HG03139 (cell line): ENCODE measurements around the gene USP7.

Experiments used
- ATAC-seq: cut with Tn5 transposase; IDR thresholded peaks from one replicate; pipeline ENCODE4 v1.9.1; 2021; ENCODE audit not compliant: unreplicated experiment

The USP7 gene

GRCh38 chr16:8953064-8953463 lies 10.6 kb downstream of the USP7 start:
- no peak for ATAC-seq

- no peak for ATAC-seq
These were observed 11.4 kb downstream of the USP7 start for GRCh38 chr16:8952281-8952751.

DNA sequence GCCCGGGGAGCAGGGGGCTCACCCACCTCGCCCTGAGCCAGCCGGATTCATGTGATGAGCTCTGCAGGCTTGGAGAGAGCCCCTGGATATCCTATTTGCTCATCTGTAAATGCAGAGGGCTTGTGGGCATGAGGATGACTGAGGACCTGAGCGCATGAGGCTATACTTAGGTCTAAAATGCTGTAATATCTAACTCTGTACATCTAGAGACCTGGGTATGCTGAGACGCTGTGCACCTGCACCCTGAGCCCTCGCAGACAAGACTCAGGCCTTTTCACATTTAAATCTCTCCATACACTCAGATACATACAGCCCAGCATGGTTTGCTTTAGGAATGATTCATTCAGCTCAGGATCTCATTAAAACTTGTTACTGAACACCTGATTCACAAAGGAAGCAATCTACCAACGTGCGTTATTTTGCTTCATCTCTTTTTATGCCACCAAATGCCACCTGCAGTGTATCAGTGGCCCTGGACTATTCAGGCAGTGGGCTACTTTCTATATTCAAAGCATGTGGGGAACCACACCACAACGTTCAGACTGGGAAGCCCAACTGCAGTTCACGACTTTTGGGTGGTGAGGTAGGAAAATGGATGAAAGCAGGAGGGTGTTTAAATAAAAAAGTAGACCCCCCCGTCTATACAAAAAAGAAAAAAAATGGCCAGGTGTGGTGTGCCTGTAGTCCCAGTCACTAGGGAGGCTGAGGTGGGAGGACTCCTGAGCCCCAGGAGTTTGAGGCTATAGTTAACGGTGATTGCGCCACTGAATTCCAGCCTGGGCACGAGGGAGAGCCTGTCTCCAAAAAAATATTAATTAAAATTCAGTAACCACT lies 12.0 kb downstream of the USP7 start:
- no peak for ATAC-seq

DNA sequence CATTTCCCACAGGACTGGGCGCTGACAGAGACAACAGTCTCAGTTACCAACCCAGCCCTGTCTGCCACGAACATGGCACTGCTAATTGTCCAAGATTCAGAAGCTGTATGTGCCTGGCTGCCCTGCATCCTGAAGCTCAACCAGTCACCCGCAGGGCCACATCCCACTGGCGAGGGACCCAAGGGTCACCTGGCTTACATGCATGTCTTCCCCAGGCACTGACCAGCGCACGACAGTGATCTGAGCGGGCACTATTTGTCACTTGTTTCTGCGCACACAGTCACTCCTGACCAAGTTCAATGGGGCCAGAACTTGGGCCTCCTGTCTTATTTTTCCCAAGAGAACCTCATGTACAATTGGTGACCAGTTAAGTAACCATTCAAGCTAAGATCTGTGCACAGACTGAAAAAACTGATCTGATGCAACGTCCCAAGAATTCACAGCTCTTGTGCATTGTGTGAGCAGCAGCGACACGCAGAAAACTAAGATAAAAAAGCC lies 13.1 kb downstream of the USP7 start:
- ATAC-seq = no peak

DNA sequence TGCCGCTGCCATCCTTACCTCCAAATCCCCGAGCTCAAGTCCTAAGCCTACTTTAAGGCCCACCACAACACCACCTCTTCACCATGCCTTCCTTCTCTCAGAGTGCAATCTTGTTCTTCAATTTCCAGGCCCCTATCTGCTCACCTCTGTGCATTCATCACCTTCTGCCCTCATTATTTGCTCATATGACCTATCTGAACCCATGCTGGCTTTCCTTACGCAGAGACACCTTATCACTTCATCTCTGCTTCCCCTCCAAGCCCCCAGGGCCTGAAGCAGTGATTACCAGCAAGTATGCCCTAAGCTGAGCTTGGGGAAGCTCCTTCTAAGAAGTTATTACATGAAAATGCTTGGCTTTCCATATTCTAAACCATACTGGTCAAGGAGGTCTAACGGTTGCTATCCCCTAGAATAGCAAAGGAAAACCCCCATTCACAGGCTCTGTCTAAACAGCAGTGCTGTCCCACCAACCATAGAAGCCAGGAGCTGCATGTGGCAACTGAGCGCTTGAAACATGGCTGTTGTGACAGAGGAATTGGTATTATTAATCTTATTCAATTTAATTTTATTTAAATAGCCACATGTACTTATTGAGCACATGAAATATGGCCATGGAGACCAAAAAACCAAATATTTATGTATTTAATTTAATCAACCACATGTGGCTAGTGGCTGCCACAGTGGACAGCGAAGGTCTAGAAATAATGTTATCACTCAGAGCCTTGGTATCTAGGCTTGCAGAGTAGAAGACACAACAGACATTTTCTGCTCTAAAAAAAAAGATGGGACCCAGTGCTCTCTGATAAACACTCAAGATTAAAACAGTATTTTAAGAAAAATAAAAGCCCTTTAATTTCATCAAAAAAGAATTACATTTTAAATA lies 13.9 kb downstream of the USP7 start:
- ATAC-seq = no peak

DNA sequence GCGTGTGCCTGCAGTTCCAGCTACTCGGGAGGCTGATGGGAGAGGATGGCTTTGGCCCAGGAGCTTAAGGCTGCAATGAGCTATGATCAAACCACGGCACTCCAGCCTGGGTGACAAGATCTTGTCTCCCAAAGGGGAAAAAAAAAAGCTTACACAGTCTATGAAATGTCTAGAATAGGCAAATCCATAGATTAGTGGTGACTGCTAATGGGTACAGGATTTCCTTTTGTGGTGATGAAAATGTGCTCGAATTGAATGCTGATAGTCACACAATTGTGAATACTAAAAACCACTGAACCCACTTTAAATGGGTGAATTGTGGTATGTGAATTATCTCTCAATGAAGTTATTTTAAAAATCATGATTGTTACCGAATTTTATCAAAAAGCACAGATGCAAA lies 14.9 kb downstream of the USP7 start:
- ATAC-seq = no peak

DNA sequence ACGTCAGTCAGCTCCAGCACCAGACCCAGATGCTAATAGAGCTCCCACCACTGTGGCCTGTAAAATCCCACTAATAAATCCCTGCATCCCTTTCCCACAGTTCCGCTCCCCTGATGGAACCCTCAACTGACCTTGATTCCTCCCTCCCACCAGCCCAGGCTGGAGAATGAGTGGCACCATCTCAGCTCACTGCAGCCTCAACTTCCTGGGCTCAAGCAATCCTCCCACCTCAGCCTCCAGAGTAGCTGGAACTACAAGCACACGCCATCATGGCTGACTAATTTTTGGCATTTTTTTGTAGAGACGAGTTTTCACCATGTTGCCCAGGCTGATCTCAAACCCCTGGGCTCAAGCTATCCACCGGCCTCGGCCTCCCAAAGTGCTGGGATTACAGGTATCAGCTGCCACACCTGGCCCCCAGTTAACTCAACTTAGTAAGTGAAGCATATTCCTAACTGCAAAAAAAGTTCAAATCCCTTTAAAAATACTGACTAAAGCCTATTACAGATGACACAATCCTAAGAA lies 15.6 kb downstream of the USP7 start:
- no peak for ATAC-seq

GRCh38 chr16:8946544-8946943 lies 17.2 kb downstream of the USP7 start:
- ATAC-seq = no peak

- ATAC-seq = no peak
These were observed 17.9 kb downstream of the USP7 start for GRCh38 chr16:8945626-8946296.

GRCh38 chr16:8943966-8944759 lies 19.5 kb downstream of the USP7 start:
- peak; percentile 54 for ATAC-seq

DNA sequence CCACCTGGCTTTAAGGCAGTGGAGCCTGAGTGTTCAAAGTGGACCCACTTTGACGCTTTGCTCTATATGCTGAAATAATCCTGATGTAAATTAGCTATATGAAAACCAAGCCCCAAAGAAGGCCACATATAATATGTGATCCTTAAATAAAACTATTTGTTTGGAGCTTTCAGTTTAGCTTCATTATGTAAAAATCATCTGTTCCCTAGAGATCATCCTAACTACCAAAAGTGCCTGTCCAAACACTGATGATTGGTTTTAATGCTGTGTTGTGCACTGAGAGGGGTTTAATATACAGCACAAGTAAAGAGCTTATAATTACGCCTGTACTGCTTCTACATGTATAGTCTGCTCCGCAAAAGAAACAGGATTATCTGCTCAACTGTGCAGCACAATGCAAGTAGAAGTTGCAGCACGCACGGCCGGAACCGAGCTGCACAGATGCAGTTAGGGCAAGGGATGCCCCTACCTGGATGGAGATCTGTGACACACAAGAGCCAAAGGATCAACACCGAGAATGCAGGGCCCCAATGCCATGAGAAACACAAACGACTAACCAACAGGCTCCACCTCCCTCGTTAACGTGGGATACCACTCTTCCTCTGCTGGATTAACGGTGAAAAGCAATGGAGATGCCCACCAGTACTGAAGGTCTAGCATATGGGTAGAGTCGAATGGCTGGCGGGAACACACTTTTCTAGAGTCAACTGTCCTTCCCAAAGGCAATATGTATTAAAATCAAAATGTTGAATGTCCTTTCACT lies 20.5 kb downstream of the USP7 start:
- no peak for ATAC-seq

- ATAC-seq = no peak
These were observed 21.9 kb downstream of the USP7 start for GRCh38 chr16:8941718-8942344.

GRCh38 chr16:8937803-8938202 lies 25.9 kb downstream of the USP7 start:
- no peak for ATAC-seq

DNA sequence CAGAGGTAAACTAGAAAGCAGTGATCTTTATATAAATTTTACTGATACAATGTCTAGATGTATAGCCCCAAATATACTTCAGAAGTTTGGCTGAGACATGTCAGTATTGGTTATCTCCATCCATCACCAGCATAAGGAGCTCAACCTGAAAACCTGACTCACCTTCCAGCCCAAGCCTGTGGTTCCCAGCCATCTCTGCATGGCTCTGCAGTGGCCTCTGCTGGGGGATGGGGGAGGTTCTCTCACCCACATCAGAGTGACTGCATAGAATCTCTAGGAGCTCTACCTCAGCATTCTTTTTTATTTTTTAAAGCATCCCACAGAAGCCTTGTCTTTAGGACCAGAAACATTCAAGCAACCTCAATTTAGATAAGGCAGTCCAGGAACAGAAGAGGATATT lies 27.3 kb downstream of the USP7 start:
- ATAC-seq = peak; percentile 73

DNA sequence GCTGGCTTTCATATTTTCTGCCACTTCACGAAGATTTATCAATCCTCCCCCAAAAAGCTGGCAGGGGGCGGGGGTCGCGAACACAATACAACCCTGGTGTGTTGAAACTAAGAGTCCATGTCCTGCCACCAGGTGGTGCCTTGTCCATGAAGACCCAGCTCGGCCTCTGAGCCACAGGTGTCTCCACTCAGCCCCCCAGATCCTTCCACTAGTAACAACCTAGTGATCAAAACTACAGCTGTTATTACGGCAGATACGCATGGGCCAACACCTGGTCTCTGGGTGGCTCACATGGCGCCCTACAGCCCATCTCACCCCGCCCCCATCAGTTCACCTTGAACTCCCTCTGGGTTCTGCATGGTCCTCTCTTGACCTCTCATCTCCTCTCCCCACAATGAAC lies 27.7 kb downstream of the USP7 start:
- no peak for ATAC-seq

GRCh38 chr16:8934601-8935000 lies 29.1 kb downstream of the USP7 start:
- no peak for ATAC-seq

- ATAC-seq = no peak
These were observed 31.8 kb downstream of the USP7 start for GRCh38 chr16:8931859-8932258.

DNA sequence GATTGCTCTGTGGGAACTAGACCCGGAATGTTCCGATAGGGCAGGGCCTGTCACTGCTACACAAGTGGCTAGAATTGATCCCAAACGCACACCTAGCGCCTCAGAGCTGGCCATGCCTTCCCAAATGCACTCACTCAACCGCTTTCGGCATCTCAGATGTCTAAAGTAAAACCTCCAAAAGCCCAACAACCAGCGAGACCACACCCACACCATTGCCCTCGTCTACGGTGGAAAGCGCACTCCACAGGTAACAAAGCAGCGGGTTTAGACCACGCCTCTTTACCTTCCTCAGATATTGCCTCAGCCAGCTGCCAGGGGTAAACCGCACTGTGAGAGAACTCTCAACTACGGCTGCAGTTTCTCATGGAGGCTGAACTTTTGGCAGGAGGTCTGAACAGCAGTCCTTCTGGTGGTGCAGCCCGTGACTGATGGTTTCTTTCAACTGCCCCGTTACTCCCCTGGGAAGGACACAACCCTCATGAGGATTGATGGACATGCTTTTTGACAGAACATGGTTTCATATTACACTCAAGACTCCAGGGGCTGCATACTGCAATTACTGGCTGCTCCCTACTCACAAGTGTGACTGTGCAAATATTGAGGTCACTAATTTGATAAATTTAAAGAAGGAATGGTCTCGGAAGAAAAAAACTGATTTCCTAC lies 34.5 kb downstream of the USP7 start:
- no peak for ATAC-seq
